Activated T-helper 1 cell treated with anti-CD3 and anti-CD28 coated beads, Interleukin-2, amount 50 U/mL, for 16 hours (primary cell): ENCODE data around the gene ATXN7L3B.
"Not testable (repeated sequence)": the region's sequence is repeated elsewhere in the genome, so short reads cannot be mapped to it uniquely, and the experiment has no call there.

Source experiments
- DNase-seq, 2 donors: peaks; one replicate each; pipeline ENCODE4 v3.0.0-alpha.2; 2020; ENCODE audit warnings: low read depth in 1 of 2, low spot score in 1 of 2

ATXN7L3B gene, protein sequence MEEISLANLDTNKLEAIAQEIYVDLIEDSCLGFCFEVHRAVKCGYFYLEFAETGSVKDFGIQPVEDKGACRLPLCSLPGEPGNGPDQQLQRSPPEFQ

GRCh38 chr12:74537707-74538385, at the start of gene ATXN7L3B:
Gene ATXN7L3B, plus strand, starts transcription at chr12:74537835. Its CDS starts 278 bp downstream, at chr12:74538113.
- peak; percentile 93 for DNase-seq

- no peak for DNase-seq
Measured at GRCh38 chr12:74488134-74488533, 49.5 kb upstream of the ATXN7L3B start.

- no peak for DNase-seq
Measured at GRCh38 chr12:74489543-74489942, 48.1 kb upstream of the ATXN7L3B start.

DNA sequence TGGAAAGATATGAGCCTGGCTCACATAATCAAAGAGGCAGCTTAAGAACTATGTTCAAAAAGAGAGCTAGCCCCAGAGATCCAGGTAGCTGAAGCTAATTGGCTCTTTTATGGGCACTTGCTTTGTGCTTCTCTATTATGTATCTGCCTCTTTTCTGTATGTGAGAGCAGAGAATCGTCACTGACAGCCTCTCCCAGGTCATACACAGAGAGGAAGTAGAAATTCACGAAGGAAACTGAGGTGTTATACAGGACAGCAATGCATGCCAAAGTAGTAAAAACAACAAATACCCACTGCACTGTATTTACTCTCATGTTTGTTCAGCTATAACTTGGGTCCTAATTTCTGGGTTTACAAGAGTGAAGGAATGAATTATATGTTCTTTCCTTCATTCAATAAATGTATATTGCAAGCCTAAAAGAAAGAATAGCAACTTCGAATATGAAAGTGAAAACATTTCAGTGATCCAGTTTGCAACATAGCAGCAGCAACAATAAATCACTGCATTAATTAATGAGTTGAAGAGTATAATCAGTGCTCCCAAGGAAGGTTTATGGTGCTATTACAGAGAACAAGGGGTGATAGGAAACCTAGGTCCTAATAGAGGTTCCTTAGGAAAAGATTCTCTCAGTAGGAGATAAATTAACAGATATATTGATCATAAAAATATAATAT, 47.1 kb upstream of the ATXN7L3B start:
- DNase-seq: no peak

GRCh38 chr12:74491374-74491773, 46.3 kb upstream of the ATXN7L3B start:
- no peak for DNase-seq

- no peak for DNase-seq
Measured at GRCh38 chr12:74499192-74499591, 38.4 kb upstream of the ATXN7L3B start.

- not testable (repeated sequence) for DNase-seq
Measured at GRCh38 chr12:74508873-74509657, 28.6 kb upstream of the ATXN7L3B start.

GRCh38 chr12:74509886-74510285, 27.7 kb upstream of the ATXN7L3B start:
- no peak for DNase-seq

- no peak for DNase-seq
Measured at GRCh38 chr12:74514098-74514872, 23.4 kb upstream of the ATXN7L3B start.

GRCh38 chr12:74515849-74516248, 21.8 kb upstream of the ATXN7L3B start:
- no peak for DNase-seq

DNA sequence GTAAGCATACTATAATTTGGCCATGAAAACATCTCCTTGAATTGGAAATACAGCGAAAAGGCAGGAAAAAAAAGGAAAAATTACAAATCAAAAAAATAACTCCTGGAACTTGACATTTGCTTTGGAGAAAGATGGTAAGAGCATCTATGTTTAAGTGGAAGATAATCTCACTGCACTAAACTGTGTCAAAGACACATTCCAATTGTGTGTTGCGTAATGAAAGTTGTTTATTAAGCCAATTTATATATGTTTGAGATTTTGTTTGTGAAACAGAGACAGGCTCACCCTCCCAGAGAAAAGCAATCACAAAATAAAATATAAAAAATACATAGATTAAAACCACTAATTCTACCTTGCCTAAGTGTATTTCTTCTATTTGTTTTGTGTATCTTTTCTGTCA, 11.1 kb upstream of the ATXN7L3B start:
- DNase-seq: no peak

DNA sequence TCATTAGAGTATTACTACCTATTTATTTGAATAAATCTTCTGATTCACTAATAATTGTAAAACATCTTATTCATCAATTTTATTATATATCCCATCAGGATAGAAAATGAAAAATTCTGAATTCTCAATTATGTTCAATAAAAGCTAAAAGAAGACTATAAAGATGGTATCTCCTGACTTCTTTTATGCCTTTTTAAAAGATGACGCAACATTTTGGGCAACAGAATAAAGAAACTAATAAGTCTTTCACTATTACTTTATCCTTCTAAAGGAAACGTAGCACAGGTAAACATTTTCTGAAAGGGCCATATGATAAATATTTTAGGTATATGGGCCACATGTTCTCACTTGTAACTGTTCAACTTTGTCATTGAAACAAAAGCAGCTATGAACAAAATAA, 10.1 kb upstream of the ATXN7L3B start:
- no peak for DNase-seq

GRCh38 chr12:74530676-74531075, 7.0 kb upstream of the ATXN7L3B start:
- no peak for DNase-seq

- no peak for DNase-seq
Measured at GRCh38 chr12:74535536-74535935, 2.1 kb upstream of the ATXN7L3B start.

GRCh38 chr12:74537126-74537706, 419 bp upstream of the ATXN7L3B start:
- no peak for DNase-seq

DNA sequence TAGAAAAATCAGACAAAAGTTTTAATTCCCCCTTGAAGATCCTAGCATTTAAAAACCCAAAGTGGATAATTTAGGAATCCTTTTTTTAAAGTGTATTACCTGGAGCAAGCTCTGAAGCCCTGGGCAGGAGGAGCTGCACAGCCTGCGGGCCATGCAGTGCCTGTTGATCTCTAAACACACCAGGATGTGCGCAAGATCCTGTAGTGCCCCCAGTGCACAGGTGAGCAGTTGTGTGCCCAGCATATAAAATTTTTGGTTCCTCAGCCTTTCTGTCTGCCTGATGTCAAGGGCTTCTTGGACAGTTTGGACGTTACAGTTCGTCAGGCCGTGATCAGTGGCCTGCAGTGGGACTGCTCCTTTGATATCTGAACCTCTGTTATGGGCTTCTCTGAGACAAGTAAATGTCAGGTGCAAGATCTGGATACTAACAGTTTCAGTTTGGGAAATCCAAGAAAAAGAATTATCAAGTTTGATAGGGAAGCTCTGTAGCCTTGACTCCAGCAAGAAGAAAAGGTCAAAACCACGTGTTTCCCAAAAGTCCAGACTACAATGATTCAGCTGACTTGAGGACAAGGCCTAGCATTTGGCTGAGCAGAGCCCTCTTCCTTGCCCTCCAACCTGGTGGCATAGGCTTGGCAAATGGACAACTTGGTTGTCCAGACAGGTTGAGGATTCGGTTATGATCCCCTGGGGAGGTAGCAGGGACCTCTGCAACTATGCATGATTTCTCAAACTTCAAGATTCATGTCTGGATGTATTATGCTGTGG, 1.0 kb downstream of the ATXN7L3B start:
- no peak for DNase-seq

DNA sequence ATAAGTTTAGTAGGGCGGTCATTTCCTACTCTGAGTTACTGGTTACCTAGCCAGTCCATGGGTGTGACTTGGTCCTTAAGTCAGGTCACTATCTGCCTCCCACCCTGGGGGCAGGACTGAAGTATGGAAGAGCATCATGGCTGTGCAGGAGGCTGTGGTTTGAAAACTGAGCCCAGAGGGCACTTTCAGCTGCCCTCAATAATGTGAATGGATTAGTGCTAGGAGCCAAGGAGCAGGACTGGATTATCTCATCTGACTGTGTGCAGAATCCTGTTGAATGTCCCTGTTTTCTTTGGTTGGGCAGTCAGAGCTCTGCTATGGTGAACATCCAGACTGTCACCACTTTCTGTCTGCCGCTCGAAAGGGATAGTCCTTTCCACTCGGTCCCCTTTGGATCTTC, 1.6 kb downstream of the ATXN7L3B start:
- no peak for DNase-seq

- DNase-seq: no peak
Measured at GRCh38 chr12:74539765-74540526, 2.3 kb downstream of the ATXN7L3B start.

DNA sequence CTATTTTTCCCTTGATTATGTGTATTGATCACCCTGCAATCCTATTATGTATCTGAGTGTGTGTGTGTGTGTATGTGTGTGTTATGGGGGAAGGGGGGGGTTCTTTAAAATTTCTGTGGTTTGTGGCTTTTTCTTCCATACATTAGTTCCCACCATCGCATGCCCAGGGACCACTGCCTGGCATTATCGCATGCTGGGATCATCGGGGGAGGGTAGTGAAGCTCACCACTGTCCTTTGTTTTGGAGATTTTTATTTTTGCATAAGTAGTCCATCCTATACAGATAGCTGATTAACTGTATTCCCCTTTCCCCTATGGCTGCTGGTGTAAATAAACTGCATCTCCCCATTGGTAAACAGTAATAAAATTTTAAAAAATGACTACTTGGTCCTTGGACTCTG, 3.4 kb downstream of the ATXN7L3B start:
- DNase-seq: no peak
